HPDE6-E6E7 (cell line): ENCODE data around the gene ARHGAP23.

ENCODE experiments used
- DNase-seq: peaks from one replicate; pipeline ENCODE4 v3.0.0; 2011; ENCODE audit warnings: missing footprints; ENCODE audit errors: extremely low spot score

ARHGAP23 gene

DNA sequence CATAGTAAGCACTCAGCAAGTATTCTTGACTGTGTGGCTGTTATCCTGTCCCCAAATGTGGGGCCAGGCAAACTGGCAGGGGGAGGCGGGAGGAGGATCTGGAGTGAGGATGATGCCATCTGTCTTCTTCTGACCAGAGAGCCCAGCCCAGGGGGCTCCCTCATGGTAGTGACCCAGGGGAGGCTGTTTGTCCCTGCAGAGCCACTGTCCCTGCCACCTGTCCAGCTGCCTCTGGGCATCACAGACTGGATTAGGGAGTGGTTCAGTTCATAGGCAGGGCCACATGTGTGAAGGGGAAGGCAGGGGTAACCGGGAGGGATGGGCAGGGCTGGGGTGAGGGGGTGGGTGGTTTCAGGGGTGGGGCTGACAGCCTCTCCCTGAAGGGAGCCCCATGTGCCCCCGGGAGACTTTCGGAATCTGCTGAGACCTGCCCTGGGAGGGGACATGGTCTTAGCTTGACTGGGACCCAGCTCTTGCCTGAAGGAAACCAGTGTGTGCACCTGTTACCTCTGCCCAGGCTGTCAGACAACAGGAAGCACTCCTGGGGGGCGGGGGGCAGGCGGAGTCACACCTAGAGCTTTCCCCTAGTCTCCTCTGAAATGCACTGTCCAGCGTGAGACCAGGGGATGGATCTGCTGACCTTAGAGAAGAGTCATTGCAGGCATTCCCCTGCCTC lies 15.2 kb downstream of the ARHGAP23 start:
- DNase-seq: no peak

DNA sequence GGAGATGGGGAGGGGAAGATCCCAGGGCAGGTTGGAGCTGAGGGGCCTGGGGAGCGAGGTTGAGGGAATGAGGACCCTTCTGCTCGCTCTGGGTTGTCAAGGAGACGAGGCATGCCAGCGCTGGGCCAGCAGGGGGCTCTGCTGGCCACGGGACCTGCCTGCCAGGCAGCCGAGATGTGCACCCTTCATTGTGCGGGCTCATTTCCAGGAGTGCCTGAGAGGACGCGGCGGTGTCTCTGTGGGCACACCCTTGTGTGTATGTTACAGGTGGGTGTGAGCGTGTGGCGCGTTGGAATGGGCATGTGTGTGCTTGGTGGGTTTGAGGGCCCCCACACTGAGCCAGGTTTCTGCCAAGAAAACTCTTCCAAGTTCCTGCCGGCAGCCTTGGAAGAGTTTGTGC lies 15.9 kb downstream of the ARHGAP23 start:
- DNase-seq: no peak

- no peak for DNase-seq
Observed at GRCh38 chr17:38447502-38448085, 19.3 kb downstream of the ARHGAP23 start.

DNA sequence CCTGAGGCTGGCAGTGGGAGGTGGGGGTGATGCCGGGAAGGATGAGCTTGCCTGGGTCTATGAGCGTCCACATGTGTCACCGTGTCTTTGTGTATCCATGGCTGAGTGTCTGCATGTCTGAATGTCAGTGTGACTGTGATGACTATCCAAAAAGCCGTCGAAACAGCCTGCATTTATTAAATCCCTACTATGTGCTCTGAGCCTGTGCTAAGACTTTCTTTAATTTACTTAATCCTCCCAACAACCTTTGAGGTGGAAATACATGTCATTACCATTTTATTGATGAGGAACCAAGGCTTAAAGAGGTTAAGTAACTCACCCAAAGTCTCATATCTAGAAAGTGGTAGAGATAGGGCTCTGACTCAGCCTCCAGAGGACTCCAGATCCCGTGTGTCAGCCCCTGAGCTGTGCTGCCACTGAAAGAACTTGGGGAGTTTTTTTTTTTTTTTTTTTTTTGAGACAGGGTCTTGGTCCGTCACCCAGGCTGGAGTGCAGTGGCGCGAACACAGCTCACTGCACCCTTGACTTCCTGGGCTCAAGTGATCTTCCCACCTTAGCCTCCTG lies 20.0 kb downstream of the ARHGAP23 start:
- DNase-seq: no peak

- DNase-seq: peak; percentile 82
Observed at GRCh38 chr17:38449364-38449763, 21.1 kb downstream of the ARHGAP23 start.

GRCh38 chr17:38450557-38451029 lies 22.3 kb downstream of the ARHGAP23 start:
- DNase-seq: no peak

- DNase-seq: no peak
Observed at GRCh38 chr17:38451030-38451839, 23.0 kb downstream of the ARHGAP23 start.

- peak; percentile 82 for DNase-seq
Observed at GRCh38 chr17:38451840-38452529, 23.7 kb downstream of the ARHGAP23 start.

GRCh38 chr17:38452719-38453118 lies 24.5 kb downstream of the ARHGAP23 start:
- no peak for DNase-seq

GRCh38 chr17:38453951-38454421 lies 25.7 kb downstream of the ARHGAP23 start:
- DNase-seq: no peak

GRCh38 chr17:38454532-38454931 lies 26.3 kb downstream of the ARHGAP23 start:
- peak; percentile 81 for DNase-seq

DNA sequence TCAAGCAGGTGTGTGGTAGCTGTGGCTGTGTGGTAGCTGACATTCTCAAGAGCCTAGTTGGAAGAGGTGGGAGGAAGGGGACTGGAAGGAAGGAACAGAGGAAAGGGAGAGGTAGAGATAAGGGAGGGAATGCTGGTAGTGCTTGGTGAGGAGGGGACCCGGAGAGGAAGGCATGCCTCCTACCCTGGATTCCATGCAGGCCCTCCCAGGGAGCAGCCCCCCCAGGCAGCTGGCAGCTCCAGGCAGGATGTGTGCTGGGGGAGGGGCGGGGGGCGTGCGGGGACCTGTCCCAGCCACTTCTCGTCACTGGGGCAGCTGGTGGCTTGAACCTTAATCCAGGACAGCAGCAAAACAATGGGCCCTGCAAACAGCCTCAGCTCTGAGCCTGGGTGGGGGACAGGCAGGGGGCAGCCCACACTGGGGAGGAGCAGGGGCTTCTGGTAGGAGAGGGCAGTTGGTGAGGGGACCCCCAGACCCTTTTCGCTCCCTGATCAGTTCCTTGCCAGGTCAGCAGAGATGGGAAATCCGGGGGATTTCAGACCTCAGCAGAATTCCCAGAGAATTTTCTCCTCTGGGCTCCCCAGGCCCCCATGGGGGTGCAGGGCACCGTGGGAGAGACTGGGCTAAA lies 27.1 kb downstream of the ARHGAP23 start:
- no peak for DNase-seq

GRCh38 chr17:38456031-38456815 lies 28.0 kb downstream of the ARHGAP23 start:
- no peak for DNase-seq

DNA sequence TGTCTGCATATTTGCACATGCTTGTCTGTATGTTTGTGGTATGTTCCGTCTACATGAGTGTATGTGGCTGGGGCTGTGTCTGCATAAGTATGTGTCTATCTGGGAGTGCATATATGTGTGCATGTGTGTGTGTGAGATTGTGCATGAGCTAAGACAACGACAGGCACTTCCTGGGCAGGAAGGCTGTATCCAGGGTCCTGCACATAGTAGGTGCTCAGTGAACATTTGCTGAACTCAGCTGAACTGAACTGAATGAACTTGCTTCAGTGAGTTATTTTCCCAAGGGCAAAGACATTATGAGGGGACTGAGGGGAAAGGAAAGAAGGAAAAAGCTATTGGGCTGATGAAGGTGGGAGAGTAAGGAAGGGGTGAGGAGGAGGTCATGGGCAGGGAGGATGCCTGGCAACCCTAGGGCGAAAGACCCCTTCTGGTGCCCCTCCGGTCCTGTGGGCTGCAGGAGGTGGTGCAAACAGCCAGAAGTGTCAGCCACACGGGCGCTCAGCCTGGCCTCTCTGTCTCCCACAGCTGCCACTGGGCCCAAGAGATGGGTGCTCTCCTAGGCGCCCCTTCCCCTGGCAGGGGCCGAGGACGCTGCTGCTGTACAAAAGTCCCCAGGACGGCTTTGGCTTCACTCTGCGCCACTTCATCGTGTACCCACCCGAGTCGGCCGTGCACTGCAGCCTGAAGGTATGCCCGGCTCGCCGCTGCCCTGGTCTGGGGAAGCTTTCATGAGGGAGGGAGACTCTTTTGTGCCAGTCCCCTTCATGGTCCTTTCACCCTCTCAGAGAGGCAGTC lies 29.5 kb downstream of the ARHGAP23 start:
- no peak for DNase-seq

DNA sequence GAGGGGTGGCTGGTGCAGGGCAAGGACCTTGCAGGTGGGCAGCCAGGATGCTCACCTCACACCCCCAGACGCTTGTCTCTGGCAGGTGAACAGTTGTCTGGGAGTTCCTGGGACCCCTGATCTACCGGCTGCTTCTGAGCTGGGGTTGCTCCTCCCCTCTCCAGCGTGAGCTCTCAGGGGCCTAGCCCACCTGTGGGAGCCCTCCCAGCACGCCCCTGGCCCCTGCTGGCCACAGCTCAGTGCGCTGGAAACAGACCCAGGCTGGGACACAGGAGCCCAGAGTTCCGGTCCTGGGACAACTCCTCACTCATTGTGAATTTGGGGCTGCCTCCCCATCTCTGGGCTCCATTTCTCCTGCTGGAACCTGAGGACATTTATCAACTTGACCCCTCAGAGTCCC lies 30.3 kb downstream of the ARHGAP23 start:
- no peak for DNase-seq

GRCh38 chr17:38459567-38459966 lies 31.3 kb downstream of the ARHGAP23 start:
- DNase-seq: no peak

GRCh38 chr17:38460082-38460715 lies 31.9 kb downstream of the ARHGAP23 start:
- DNase-seq: no peak

DNA sequence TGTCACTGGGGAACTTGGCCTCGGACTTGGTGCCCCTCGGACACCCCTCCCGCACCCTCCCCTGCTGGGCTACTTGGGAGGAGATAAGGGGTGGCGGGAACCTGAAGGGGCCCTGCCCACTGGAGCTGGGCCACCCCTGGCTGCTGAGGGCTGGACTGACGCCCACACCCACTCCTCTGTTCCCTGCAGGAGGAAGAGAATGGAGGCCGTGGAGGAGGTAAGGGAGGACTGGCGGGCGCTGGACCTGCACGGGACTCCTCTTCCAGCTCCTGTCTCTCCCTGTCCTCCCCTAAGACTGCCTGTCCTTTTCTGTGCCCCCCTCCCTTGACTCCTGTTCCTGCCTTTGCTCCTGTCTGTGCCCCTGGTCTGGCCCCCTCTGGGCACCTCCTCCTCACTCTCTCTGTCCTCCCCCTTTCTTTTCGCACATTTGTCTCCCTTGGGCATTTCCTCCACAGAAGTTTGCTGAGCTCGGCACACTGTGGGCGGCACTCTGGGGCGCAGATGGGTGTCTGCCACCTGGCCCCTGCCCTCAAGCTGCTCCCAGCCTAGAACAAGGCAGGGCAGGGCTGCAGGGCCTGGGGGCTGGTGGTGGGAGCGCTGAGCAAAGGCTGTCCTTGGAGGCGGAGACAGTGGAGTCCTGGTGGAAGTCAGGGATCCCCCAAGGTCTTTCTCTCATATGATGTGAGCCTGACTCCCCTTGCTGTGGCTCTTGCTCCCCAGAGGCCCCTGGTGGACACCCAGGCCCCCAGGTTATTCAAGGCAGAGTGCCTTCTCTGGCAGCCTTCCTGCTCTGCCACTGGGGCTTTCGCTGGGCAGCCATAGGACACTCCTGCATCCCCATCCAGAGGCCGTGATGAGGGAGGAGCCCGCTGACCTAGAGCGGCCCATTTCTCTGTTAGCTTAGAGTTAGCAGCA lies 32.7 kb downstream of the ARHGAP23 start:
- no peak for DNase-seq
